ENCODE data around the gene GARIN6. TPM values are rescaled to one million over a fixed set of nuclear protein-coding genes. Genes with fewer than 3 reads are reported as not detected.

GARIN6 gene
- total RNA-seq, 1 donor from 2014 or later, result not detected

GRCh38 chr12:99680276-99680675 lies 32.7 kb downstream of the GARIN6 start:
- no peak for TF ChIP-seq CTCF (IDR thresholded peaks at IDR 0.05)

GRCh38 chr12:99686142-99686541 lies 38.6 kb downstream of the GARIN6 start:
- no peaks in the 10 kb centered on the region for H3K4me1 Mint-ChIP-seq
- ChIA-PET POLR2A (no interaction called here), CTCF (no interaction called here)
- no peaks in the 10 kb centered on the region for H3K36me3 Mint-ChIP-seq (ENCODE audit: low read depth)
- no peak for ATAC-seq (ENCODE audit: low read depth)
- no peak for DNase-seq
- TF ChIP-seq CTCF (IDR thresholded peaks at IDR 0.05), result no peak
- H3K27me3 Mint-ChIP-seq, result no peaks in the 10 kb centered on the region
- intact Hi-C loops (cut with micrococcal nuclease), result no loop called here
- peaks cover 14% of the 10 kb centered on the region for H3K9me3 Mint-ChIP-seq
- no peak overlapping the region for H3K4me3 Mint-ChIP-seq
- no peak overlapping the region for H3K27ac Mint-ChIP-seq

More at GRCh38 chr12:99680276-99680675, 32.7 kb downstream of the GARIN6 start:
- Mint-ChIP-seq H3K4me1 (no peaks in the 10 kb centered on the region), H3K9me3 (peaks cover 8% of the 10 kb centered on the region), H3K4me3 (no peak overlapping the region), H3K27ac (no peak overlapping the region), H3K36me3 (ENCODE audit: low read depth) (no peaks in the 10 kb centered on the region), H3K27me3 (no peaks in the 10 kb centered on the region)
- no peak for DNase-seq
- ChIA-PET POLR2A (no interaction called here), CTCF (no interaction called here)
- no peak for ATAC-seq (ENCODE audit: low read depth)
- intact Hi-C loops (cut with micrococcal nuclease), result no loop called here

GRCh38 chr12:99695050-99695449 lies 47.5 kb downstream of the GARIN6 start:
- Mint-ChIP-seq H3K27ac (no peak overlapping the region), H3K4me3 (no peak overlapping the region), H3K4me1 (no peaks in the 10 kb centered on the region), H3K36me3 (ENCODE audit: low read depth) (no peaks in the 10 kb centered on the region), H3K9me3 (peaks cover 2% of the 10 kb centered on the region), H3K27me3 (no peaks in the 10 kb centered on the region)
- no peak for ATAC-seq (ENCODE audit: low read depth)
- no peak for DNase-seq
- ChIA-PET POLR2A (no interaction called here), CTCF (no interaction called here)
- TF ChIP-seq CTCF (IDR thresholded peaks at IDR 0.05), result no peak
- intact Hi-C loops (cut with micrococcal nuclease), result no loop called here

Measured in activated B cell treated with CpG ODN at 0.5 μM for 24 hours (primary cell).